HG03439 (cell line): ENCODE measurements around the gene KRT6C.

Experiments
- ATAC-seq: cut with Tn5 transposase; IDR thresholded peaks from one replicate; pipeline ENCODE4 v1.9.1; 2021; ENCODE audit warnings: mild to moderate bottlenecking, moderate library complexity; ENCODE audit not compliant: unreplicated experiment

The KRT6C gene

GRCh38 chr12:52473768-52474167 lies at the start of gene KRT6C:
Gene KRT6C (minus strand): TSS chr12:52473805. CDS start chr12:52473737, 68 bp downstream.
- no peak for ATAC-seq

- no peak for ATAC-seq
Observed at GRCh38 chr12:52522346-52523011, 48.9 kb upstream of the KRT6C start.

DNA sequence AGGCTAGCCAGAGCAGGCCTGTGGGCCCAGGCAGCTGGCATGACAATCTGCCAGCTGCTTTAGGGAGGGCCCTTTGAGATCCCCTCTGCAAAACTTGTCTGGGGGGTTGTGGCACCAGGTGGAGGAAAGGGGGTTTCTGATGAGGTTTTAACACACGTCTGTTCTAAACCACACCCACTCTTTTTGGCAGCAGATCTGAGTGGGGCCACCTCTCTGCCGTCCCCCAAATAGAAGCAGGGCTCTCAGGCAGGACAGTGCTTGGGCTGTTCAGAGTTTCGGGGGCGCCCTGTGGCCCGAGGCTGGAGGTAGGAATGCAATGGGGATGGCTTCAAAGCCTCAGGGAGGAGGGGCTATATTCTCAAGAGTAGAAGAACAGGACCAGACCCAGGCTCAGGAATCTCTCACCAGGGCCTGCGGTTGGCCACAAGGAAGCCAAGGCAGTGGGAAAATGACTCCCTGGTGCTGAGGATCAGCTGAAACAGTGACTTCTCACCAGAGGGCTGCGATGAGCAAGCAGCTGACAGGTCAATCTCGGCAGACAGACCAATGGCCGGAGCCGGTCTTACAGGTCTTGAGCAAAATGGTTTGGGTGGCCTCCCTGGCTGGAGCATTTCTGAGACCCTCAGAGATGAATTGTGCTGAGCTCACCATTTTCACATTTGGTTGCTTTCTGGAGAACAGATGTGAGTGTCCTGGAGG lies 48.1 kb upstream of the KRT6C start:
- ATAC-seq: no peak

DNA sequence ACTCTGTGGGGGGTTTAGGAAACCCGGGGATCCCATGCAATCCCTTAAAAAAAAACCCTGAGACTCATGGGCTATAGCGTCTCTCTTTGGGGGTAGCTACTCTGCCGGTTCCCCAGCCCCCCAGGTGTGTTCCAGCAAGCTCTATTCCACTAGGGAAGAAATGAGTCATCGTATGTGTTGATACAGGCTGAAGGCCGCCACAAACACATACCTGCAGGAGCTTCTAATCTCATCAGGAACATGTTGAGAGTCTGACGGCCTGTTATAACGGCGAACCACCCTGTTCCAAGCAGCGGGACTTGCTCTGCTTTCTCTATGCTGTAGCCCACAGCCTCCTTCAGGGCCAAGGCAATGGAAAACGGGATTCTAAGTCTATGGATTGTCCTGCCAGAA lies 47.6 kb upstream of the KRT6C start:
- no peak for ATAC-seq

DNA sequence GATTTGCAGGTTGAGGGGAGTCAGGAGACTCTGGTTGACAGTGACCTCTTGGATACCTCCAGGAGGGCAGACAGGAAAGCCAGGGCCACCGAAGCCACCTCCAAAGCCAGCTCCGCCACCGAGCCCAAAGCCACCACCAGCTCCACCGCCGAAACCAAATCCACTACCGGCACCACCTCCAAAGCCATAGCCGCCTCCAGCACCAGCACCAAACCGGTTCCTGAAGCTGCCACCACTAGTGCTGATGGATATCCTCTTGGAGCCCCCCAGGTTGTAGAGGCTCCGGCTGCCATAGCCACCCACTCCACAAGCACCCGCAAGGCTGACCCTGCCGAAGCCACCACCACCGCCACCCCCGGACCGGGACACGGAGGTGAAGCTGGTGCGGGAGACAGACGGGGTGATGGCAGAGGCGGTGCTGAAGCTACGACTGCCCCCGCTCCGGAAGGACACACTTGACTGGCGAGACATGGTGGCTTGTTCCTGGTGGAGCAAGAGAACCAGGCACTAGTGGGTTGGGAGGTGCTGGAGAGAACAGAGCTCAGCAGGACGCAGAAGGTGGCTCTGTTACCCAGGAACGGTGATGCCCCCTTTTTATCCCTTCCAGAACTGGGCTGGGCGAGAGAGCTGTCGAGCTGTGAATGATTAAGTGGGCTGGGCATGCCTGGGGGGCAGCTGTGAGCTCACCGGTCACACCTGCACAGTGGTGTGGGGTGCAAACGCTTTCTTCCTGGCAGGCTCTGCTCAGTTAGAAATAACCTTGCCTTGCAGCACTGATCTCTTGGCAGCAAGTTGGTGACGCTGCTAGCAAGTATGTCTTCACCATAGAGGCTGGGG lies 46.4 kb upstream of the KRT6C start, which contains the start of gene KRT5:
Gene KRT5 (minus strand): TSS at position 569 of the 837 bp plus-strand sequence. CDS start 98 bp downstream, at position 471.
- no peak for ATAC-seq

GRCh38 chr12:52519387-52519703 lies 45.7 kb upstream of the KRT6C start:
- no peak for ATAC-seq

DNA sequence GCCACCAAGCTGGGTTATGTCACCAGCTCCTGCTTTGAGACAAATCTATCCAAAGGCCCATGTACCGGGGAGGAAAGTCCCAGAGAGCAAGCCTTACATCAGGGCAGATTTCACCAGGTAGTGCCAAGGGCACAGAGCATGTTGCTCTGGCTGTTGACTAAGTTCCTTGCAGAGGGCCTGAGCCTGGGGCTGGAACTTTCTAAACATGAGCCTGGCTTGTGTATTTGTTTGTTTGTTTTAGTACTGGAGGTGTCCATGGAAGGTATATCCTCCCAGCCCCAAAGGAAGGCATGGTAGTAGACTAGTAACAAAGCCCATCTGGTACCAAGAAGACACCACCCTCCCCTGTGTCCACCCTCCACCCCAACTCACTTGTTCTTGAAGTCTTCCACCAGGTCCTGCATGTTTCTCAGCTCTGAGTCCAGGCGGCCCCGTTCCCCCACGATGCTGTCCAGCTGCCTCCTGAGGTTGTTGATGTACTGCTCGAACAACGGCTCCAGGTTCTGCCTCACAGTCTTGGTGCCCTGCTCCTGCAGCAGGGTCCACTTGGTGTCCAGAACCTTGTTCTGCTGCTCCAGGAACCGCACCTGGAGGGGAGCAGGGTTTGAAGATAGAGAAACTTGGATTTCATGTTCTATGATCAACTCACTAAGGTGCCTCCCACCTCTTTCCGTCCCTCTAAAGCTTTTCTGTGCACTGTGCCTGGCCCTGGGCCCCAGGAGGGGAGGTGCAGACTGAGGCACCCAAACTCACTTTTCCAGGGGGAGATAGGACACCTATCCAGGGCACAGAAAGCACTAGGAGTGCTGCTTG lies 45.2 kb upstream of the KRT6C start:
- ATAC-seq: no peak

GRCh38 chr12:52517888-52518287 lies 44.3 kb upstream of the KRT6C start:
- ATAC-seq: no peak

- no peak for ATAC-seq
Observed at GRCh38 chr12:52517005-52517835, 43.6 kb upstream of the KRT6C start.

GRCh38 chr12:52515927-52516831 lies 42.6 kb upstream of the KRT6C start:
- no peak for ATAC-seq

GRCh38 chr12:52515319-52515646 lies 41.7 kb upstream of the KRT6C start:
- ATAC-seq: no peak

GRCh38 chr12:52514471-52515318 lies 41.1 kb upstream of the KRT6C start:
- no peak for ATAC-seq

- no peak for ATAC-seq
Observed at GRCh38 chr12:52513736-52514135, 40.1 kb upstream of the KRT6C start.

DNA sequence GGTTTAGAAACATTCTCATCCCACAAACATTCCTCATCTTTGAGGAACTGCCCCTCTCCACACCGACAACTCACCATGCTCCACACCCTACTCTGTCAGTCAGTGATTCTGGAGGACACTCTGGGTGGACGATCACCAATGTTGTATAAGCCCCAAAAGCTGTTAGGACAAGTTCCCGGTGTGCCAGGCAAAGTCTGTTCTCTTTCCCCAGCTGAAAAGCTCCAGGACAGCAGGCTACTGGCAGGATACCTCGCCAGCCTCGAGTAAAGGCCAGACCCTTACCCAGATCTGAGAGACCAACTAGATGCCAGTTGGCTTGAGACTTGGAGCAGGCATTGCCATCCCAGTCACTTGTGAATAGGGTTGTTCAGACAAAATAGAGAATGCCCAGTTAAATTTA lies 34.6 kb upstream of the KRT6C start:
- ATAC-seq: no peak

DNA sequence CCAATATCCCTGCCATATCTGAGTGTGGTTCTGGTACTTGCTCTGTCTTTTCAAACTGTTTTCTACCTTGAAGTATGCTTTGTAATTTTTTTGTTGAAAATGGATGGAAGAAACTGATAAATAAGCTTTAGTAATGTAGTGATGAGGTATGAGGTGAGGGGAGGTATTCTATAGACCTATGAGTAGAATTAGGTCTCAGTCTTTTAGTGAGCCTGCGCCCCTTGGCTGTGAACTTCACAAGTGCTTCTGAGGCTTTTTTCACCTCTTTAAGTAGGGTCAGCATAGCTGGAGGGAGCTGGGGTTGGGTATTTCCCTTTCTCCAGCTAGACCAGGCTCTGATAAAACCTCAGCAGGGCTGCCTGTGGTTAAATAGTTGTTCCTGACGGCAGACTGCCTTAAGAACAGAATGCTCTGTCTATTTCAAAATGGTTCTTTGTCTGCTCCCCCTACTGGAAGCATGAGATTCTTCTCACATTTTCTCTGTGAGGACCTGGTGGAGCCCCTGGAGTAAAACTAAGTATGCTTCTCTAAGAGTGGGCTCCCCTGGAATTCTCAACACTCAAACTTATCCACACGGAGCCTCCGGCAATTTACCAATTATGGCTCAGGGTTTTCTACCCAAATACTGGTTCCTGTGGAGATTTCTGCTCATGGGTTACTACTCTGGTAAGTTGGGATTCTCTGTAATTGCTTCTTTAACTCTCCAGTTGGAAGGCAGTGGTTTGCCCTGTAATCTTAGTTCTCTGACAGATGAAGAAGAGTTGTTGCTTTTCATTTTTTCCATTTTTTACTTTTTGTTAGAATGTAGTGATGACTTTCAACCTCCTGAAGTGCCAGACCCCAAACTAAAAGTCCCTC lies 33.5 kb upstream of the KRT6C start:
- no peak for ATAC-seq

- ATAC-seq: no peak
Observed at GRCh38 chr12:52502877-52503276, 29.3 kb upstream of the KRT6C start.

DNA sequence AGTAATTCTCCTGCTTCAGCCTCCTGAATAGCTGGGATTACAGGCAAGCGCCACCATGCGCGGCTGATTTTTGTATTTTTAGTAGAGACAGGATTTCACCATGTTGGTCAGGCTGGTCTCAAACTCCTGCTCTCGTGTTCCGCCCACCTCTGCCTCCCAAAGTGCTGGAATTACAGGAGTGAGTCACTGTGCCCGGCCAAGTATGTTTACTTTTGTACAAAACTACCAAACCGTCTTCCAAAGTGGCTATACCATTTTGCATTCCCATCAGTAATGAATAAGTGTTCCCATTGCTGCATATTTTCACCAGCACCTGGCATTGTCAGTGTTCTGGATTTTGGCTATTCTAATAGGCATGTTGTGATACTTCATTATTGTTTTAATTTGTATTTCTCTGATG lies 27.9 kb upstream of the KRT6C start:
- ATAC-seq: no peak
